Natural killer cell (primary cell): ENCODE measurements around the gene PKP2. TPM values are rescaled to one million over a fixed set of nuclear protein-coding genes. Genes with fewer than 3 reads are reported as not detected.

Source experiments
- ATAC-seq, 3 donors: fragments of 150-1000 bp in 2 of 3; fragments of 200-7000 bp in 1 of 3; cut with Tn5 transposase; 1 replicate in 1 of 3; 2 replicates in 2 of 3; pipeline ENCODE4 v1.10.0; 2021; ENCODE audit warnings: mild to moderate bottlenecking in 2 of 3, moderate library complexity in 2 of 3
- DNase-seq, 2 donors: peaks; one replicate each; pipeline versions ENCODE4 v3.0.0 to v3.0.0-alpha.2; 2013 to 2021; ENCODE audit warnings: mixed read lengths in 1 of 2
- H3K27ac ChIP-seq: one replicate; pipeline ENCODE4 v1.5.1; 2013; ENCODE audit warnings: mild to moderate bottlenecking, low read length
- H3K27me3 ChIP-seq: one replicate; pipeline ENCODE4 v1.6.1; 2013; ENCODE audit warnings: low read length; ENCODE audit not compliant: control insufficient read depth, insufficient read depth
- H3K36me3 ChIP-seq: one replicate; pipeline ENCODE4 v1.6.1; 2013; ENCODE audit warnings: low read length; ENCODE audit not compliant: control insufficient read depth, insufficient read depth
- H3K4me1 ChIP-seq: one replicate; pipeline ENCODE4 v1.6.1; 2013; ENCODE audit warnings: low read length; ENCODE audit not compliant: control insufficient read depth, insufficient read depth
- H3K4me3 ChIP-seq: one replicate; pipeline ENCODE4 v1.5.1; 2013; ENCODE audit warnings: low read length
- H3K9me3 ChIP-seq: one replicate; pipeline ENCODE4 v1.6.1; 2013; ENCODE audit warnings: low read length; ENCODE audit not compliant: control insufficient read depth, insufficient read depth
- H3K27ac Mint-ChIP-seq, 2 donors: one replicate each; pipeline ENCODE4 v1.8.0; 2022; ENCODE audit warnings: mild to moderate bottlenecking in 2 of 2, mixed read lengths in 2 of 2, moderate library complexity in 1 of 2
- H3K27me3 Mint-ChIP-seq, 2 donors: one replicate each; pipeline ENCODE4 v1.8.0; 2022; ENCODE audit warnings: low read depth in 2 of 2, mixed read lengths in 2 of 2
- H3K36me3 Mint-ChIP-seq: one replicate; pipeline ENCODE4 v1.8.0; 2022; ENCODE audit warnings: mixed read lengths
- H3K4me1 Mint-ChIP-seq, 2 donors: one replicate each; pipeline ENCODE4 v1.8.0; 2022; ENCODE audit warnings: mixed read lengths in 2 of 2
- H3K4me3 Mint-ChIP-seq: one replicate; pipeline ENCODE4 v1.8.0; 2022; ENCODE audit warnings: mild to moderate bottlenecking, moderate library complexity, mixed read lengths
- H3K9me3 Mint-ChIP-seq, 2 donors: one replicate each; pipeline ENCODE4 v1.8.0; 2022; ENCODE audit warnings: mixed read lengths in 2 of 2
- WGBS: methylation state at CpG from one replicate; pipeline ENCODE4 v1.1.7; 2013; ENCODE audit warnings: missing lambda C conversion rate; ENCODE audit not compliant: insufficient coverage; 5-methylcytosine and 5-hydroxymethylcytosine counted together
- intact Hi-C: fragments of 100-400 bp; cut with micrococcal nuclease; formaldehyde crosslinking; loops from one replicate; pipeline ENCODE4 v1.14.2; 2022
- total RNA-seq, 4 donors: library from RNA; stranded (reverse); fragments of 120-200 nt in 1 of 4; gene quantifications; one replicate each; pipeline versions ENCODE4 v1.2.3 to v1.2.4, GENCODE V29; 2013 to 2022
- TF ChIP-seq, protein P1 (sequence below): fragments of 200-600 bp; IDR thresholded peaks from one replicate; pipeline ENCODE4 v1.8.0; 2022; ENCODE audit warnings: antibody characterized with exemption

The PKP2 gene
- total RNA-seq, 3 donors from 2014 or later (not counting 1 experiment from before 2014, with no cell fraction given) = 0.16 to 1.8 (median 0.52) TPM

DNA sequence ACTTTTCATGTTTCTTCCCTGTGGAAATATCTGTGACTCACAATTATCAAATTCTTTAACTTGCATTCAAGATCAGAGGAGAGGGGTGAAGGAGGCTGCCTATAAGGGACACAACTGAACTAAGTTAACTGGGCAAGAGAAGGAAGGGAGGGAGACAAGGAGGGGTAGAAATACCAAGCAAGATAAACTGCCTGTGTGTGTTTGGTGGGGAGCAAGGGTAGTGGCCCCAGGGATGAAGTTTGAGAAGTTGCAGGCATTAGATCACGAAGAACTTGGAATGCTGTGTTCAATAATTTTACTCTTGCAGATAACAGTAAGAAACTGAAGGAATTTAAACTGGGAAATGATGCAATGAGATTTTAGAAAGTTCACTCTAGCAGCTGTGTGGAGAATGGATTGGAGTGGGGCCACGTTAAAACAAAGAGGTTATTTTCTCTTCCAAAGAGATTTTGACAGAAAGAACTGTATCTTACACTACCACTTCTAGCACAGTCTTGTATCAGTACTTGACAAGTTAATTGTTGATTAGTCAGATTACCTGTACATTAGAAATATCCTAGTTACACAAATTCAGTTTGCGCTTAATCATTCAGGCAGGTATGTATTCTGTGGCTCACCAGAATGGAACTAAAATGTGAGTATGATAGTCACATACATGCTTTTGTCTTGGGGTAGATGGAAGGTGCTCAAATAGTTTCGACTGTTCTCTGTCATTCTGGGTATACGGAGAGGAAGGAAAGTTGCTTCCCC is 7.4 kb downstream of the PKP2 start:
- intact Hi-C loops = no loop called here
- ATAC-seq = no peak

DNA sequence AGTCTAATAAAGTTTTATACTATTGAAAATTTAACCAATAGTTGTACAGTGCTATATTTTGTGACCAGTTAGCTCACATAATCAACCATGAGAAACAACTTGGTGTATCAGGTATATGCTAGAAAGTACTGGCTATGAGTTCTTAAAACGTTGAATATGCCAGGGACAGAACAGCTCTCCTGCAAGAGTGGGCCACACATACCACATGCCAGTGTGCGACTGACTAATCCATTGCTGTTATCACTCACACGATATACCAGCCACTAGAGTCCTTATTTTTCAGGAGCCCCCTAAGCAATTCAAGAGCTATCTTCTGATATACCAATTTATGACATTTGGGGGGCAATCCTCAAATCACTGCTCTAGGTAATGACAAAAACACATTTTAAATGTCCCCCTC is 9.5 kb downstream of the PKP2 start:
- no peaks in the 10 kb centered on the region for H3K4me1 ChIP-seq
- DNase-seq (no peak), ATAC-seq (no peak)
- TF ChIP-seq, protein P1, sequence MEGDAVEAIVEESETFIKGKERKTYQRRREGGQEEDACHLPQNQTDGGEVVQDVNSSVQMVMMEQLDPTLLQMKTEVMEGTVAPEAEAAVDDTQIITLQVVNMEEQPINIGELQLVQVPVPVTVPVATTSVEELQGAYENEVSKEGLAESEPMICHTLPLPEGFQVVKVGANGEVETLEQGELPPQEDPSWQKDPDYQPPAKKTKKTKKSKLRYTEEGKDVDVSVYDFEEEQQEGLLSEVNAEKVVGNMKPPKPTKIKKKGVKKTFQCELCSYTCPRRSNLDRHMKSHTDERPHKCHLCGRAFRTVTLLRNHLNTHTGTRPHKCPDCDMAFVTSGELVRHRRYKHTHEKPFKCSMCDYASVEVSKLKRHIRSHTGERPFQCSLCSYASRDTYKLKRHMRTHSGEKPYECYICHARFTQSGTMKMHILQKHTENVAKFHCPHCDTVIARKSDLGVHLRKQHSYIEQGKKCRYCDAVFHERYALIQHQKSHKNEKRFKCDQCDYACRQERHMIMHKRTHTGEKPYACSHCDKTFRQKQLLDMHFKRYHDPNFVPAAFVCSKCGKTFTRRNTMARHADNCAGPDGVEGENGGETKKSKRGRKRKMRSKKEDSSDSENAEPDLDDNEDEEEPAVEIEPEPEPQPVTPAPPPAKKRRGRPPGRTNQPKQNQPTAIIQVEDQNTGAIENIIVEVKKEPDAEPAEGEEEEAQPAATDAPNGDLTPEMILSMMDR = no peak
- no peak overlapping the region for H3K4me3 ChIP-seq
- H3K27ac ChIP-seq = no peak overlapping the region
- peaks cover 6 to 12% of the 10 kb centered on the region in 2 donors for H3K27me3 Mint-ChIP-seq
- no peak overlapping the region for H3K4me3 Mint-ChIP-seq
- no peaks in the 10 kb centered on the region for H3K9me3 Mint-ChIP-seq
- H3K36me3 Mint-ChIP-seq = no peaks in the 10 kb centered on the region
- H3K27me3 ChIP-seq = no peaks in the 10 kb centered on the region
- no peak overlapping the region for H3K27ac Mint-ChIP-seq
- 87% methylated on average over 3 of the region's 3 CpGs for WGBS
- H3K36me3 ChIP-seq = no peaks in the 10 kb centered on the region
- intact Hi-C loops = no loop called here
- H3K9me3 ChIP-seq = no peaks in the 10 kb centered on the region
- H3K4me1 Mint-ChIP-seq = no peaks in the 10 kb centered on the region

More for the DNA sequence above, 7.4 kb downstream of the PKP2 start:
- Mint-ChIP-seq H3K36me3 (no peaks in the 10 kb centered on the region), H3K27me3 (peaks cover 14 to 25% of the 10 kb centered on the region in 2 donors), H3K4me1 (no peaks in the 10 kb centered on the region), H3K4me3 (no peak overlapping the region), H3K9me3 (no peaks in the 10 kb centered on the region), H3K27ac (no peak overlapping the region)
- WGBS = 88% methylated on average over 4 of the region's 5 CpGs
- no peak overlapping the region for H3K4me3 ChIP-seq
- DNase-seq = no peak
- H3K36me3 ChIP-seq = no peaks in the 10 kb centered on the region
- H3K9me3 ChIP-seq = no peaks in the 10 kb centered on the region
- no peaks in the 10 kb centered on the region for H3K4me1 ChIP-seq
- no peak overlapping the region for H3K27ac ChIP-seq
- TF ChIP-seq, protein P1 = no peak
- H3K27me3 ChIP-seq = no peaks in the 10 kb centered on the region

- no peak overlapping the region for H3K27ac Mint-ChIP-seq
- Histone ChIP-seq H3K9me3 (no peaks in the 10 kb centered on the region), H3K4me1 (no peaks in the 10 kb centered on the region), H3K36me3 (no peaks in the 10 kb centered on the region), H3K27ac (no peak overlapping the region), H3K27me3 (no peaks in the 10 kb centered on the region), H3K4me3 (no peak overlapping the region)
- intact Hi-C loops = no loop called here
- H3K4me3 Mint-ChIP-seq = no peak overlapping the region
- H3K9me3 Mint-ChIP-seq = no peaks in the 10 kb centered on the region
- H3K36me3 Mint-ChIP-seq = no peaks in the 10 kb centered on the region
- 77% methylated on average over 4 of the region's 4 CpGs for WGBS
- no peaks in the 10 kb centered on the region for H3K4me1 Mint-ChIP-seq
- peaks cover 0 to 7% of the 10 kb centered on the region in 2 donors for H3K27me3 Mint-ChIP-seq
- TF ChIP-seq, protein P1 = no peak
- DNase-seq (no peak), ATAC-seq (no peak)
Observed at GRCh38 chr12:32885831-32886230, 10.7 kb downstream of the PKP2 start.

DNA sequence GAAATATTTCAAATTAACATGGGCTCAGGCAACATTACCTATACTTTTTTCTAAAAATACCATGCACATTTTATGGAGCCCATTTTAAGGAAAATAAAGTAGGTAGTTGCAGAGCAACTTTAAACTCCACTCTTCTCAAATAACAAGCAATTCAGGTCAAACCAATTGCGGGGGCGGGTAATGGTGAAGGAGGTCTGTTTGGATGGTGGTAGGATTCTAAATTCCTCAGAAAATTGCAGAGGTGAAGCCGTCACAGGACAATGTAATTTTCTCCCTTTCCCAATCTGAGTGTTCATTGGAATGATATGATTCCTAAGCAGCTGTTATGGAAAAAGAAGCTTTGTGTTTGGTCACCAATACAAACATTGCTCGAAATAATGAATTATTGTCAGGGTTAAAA is 11.6 kb downstream of the PKP2 start:
- 89% methylated on average over 4 of the region's 4 CpGs for WGBS
- ATAC-seq = no peak
- Histone ChIP-seq H3K9me3 (no peaks in the 10 kb centered on the region), H3K27me3 (no peaks in the 10 kb centered on the region), H3K27ac (no peak overlapping the region), H3K36me3 (no peaks in the 10 kb centered on the region), H3K4me1 (no peaks in the 10 kb centered on the region), H3K4me3 (no peak overlapping the region)
- Mint-ChIP-seq H3K27me3 (peaks cover 0 to 7% of the 10 kb centered on the region in 2 donors), H3K27ac (no peak overlapping the region), H3K36me3 (no peaks in the 10 kb centered on the region), H3K9me3 (no peaks in the 10 kb centered on the region), H3K4me1 (no peaks in the 10 kb centered on the region), H3K4me3 (no peak overlapping the region)
- intact Hi-C loops = no loop called here
- no peak for DNase-seq
- TF ChIP-seq, protein P1 = no peak
